Ishikawa (cell line): ENCODE measurements around the gene EIF4ENIF1.

Source experiments
- CEBPB ChIP-seq: IDR thresholded peaks from 2 replicates; pipeline ENCODE4 v1.6.1; 2012
- CREB1 ChIP-seq: IDR thresholded peaks from 2 replicates; pipeline ENCODE4 v1.6.1; 2012; ENCODE audit warnings: low read depth
- EGR1 ChIP-seq: IDR thresholded peaks from 2 replicates; pipeline ENCODE4 v1.6.1; 2012
- EP300 ChIP-seq: IDR thresholded peaks from 2 replicates; pipeline ENCODE4 v1.6.1; 2012; ENCODE audit warnings: borderline replicate concordance
- FOXM1 ChIP-seq: IDR thresholded peaks from 2 replicates; pipeline ENCODE4 v1.6.1; 2012; ENCODE audit warnings: low read depth, borderline replicate concordance
- NFIC ChIP-seq: IDR thresholded peaks from 2 replicates; pipeline ENCODE4 v1.6.1; 2012
- REST ChIP-seq: IDR thresholded peaks from 2 replicates; pipeline ENCODE4 v1.6.1; 2012; ENCODE audit warnings: low read depth, mild to moderate bottlenecking
- TAF1 ChIP-seq: IDR thresholded peaks from 2 replicates; pipeline ENCODE4 v1.6.1; 2012; ENCODE audit warnings: low read depth, mild to moderate bottlenecking
- TCF12 ChIP-seq: IDR thresholded peaks from 2 replicates; pipeline ENCODE4 v1.6.1; 2012; ENCODE audit warnings: low read depth
- TEAD4 ChIP-seq: IDR thresholded peaks from 2 replicates; pipeline ENCODE4 v1.6.1; 2012
- YY1 ChIP-seq: IDR thresholded peaks from 2 replicates; pipeline ENCODE4 v1.6.1; 2012; ENCODE audit warnings: low read depth
- ZBTB7A ChIP-seq: IDR thresholded peaks from 2 replicates; pipeline ENCODE4 v1.6.1; 2012; ENCODE audit warnings: low read depth
- TF ChIP-seq, protein P1 (sequence below): IDR thresholded peaks from 2 replicates; pipeline ENCODE4 v1.6.1; 2012
- TF ChIP-seq, protein P2 (sequence below): IDR thresholded peaks from 2 replicates; pipeline ENCODE4 v1.6.1; 2012

EIF4ENIF1 gene

GRCh38 chr22:31398231-31398630, 91.4 kb downstream of the EIF4ENIF1 start:
- TF ChIP-seq, protein P1, sequence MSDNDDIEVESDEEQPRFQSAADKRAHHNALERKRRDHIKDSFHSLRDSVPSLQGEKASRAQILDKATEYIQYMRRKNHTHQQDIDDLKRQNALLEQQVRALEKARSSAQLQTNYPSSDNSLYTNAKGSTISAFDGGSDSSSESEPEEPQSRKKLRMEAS, result no peak
- TF ChIP-seq, protein P2, sequence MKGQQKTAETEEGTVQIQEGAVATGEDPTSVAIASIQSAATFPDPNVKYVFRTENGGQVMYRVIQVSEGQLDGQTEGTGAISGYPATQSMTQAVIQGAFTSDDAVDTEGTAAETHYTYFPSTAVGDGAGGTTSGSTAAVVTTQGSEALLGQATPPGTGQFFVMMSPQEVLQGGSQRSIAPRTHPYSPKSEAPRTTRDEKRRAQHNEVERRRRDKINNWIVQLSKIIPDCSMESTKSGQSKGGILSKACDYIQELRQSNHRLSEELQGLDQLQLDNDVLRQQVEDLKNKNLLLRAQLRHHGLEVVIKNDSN, result no peak
- TF ChIP-seq TCF12 (no peak), CREB1 (no peak), ZBTB7A (no peak), NFIC (no peak), FOXM1 (no peak), EP300 (no peak), EGR1 (no peak), TEAD4 (no peak), TAF1 (no peak), REST (no peak), CEBPB (no peak)

- TF ChIP-seq EGR1 (no peak), TEAD4 (no peak)
Measured at GRCh38 chr22:31394326-31394725, 95.3 kb downstream of the EIF4ENIF1 start.

GRCh38 chr22:31393893-31394292, 95.7 kb downstream of the EIF4ENIF1 start:
- TF ChIP-seq EGR1, result no peak
- TF ChIP-seq, protein P1, result no peak
- TF ChIP-seq YY1, result no peak
- TF ChIP-seq ZBTB7A, result no peak
